K562 treated with DMSO at 1 percent for 48 hours (cell line): Measurements from ENCODE around the gene SMIM8. TPM values are rescaled to one million over a fixed set of nuclear protein-coding genes. Genes with fewer than 3 reads are reported as not detected.

Source experiments
- total RNA-seq: library from RNA; unstranded; fragments of 300-600 nt; gene quantifications from 2 replicates; pipeline ENCODE4 v1.2.3, GENCODE V29; 2022; ENCODE audit warnings: low replicate concordance; ENCODE audit errors: extremely low read depth

SMIM8 gene
- total RNA-seq: not detected in 2 replicates

GRCh38 chr6:87322304-87323212 lies at the start of gene SMIM8:
Gene SMIM8, plus strand, starts transcription at chr6:87322588. Its CDS starts 14,444 bp downstream, at chr6:87337032.

GRCh38 chr6:87344731-87345130 lies 22.3 kb downstream of the SMIM8 start, which contains the start of gene C6orf163:
Gene C6orf163, plus strand, starts transcription at chr6:87344813. Its CDS starts 287 bp downstream, at chr6:87345100.

Other genes with a start within 250 kb of the SMIM8 start
- not detected in 2 replicates for gene CGA, start 227.5 kb upstream of the SMIM8 start, total RNA-seq
- gene ZNF292, start 167.0 kb upstream of the SMIM8 start, total RNA-seq: not detected in 2 replicates
- not detected in 2 replicates for gene GJB7, start 6.7 kb downstream of the SMIM8 start, total RNA-seq
- not detected in 2 replicates for gene C6orf163, start 22.2 kb downstream of the SMIM8 start, total RNA-seq
- not detected in 2 replicates for gene CFAP206, start 85.4 kb downstream of the SMIM8 start, total RNA-seq
- gene SLC35A1, start 150.4 kb downstream of the SMIM8 start, total RNA-seq: not detected in 2 replicates